ENCODE results near the gene XKR3.
"Not testable (repeated sequence)": the region's sequence is repeated elsewhere in the genome, so short reads cannot be mapped to it uniquely, and the experiment has no call there.

XKR3 gene

GRCh38 chr22:16734271-16734670 lies 90.9 kb downstream of the XKR3 start:
- DNase-seq = not testable (repeated sequence)
